GM21390 (cell line): ENCODE data around the gene LYRM4.

ENCODE experiments used
- ATAC-seq: cut with Tn5 transposase; IDR thresholded peaks from one replicate; pipeline ENCODE4 v1.9.1; 2021; ENCODE audit not compliant: unreplicated experiment

Gene LYRM4

DNA sequence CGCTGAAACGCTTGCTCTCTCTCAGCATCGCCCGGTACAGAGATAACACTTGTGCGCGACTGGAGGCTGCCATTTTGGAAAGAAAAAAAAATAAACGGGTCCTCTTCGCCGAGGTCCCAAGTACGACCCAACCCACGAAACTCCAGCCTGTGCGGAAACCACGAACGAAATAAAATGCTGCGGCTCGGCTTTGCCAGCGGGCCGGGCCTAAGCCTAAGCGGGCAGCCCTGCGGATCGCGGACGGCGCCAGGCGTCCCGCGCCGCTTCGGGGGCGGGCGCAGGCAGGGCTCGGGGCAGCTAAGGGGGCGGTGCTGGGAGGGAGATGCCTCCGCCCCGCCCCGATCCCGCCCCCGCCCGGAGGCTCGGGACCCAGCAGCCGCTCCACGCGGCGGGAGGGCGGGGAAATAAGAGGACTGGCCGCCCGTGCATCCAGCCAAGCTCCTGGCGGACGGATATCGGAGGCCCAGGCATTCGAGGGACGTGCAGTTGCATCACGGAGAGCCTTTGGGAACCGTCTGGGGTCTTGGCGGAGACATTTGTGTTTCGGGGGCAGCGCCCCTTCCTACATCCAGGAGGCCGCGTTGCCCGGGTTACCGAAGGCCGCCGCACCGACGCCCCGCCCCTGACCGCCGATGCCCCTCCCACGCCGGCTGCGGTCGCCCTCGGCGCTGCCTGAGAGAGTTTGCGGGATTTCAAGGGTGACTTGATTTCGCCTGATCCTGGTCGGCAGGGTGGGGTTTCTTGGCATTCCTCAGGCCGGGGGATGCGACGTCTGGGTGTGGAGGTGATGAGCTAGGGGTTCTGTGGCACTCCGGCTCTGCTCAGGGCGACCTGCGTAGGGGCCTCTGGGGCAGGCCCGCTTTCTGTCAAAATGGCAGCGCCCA, at the start of gene LYRM4, which contains the start of gene FARS2:
Gene LYRM4, minus strand, starts transcription at position 290 of the 884 bp plus-strand sequence. Its CDS starts 217 bp downstream, at position 73.
Gene FARS2, plus strand, starts transcription at position 853 of the 884 bp plus-strand sequence.
- peak; percentile 73 for ATAC-seq

- no peak for ATAC-seq
Measured at GRCh38 chr6:5308066-5308465, 47.3 kb upstream of the LYRM4 start.

GRCh38 chr6:5307058-5307457, 46.3 kb upstream of the LYRM4 start:
- ATAC-seq = no peak

DNA sequence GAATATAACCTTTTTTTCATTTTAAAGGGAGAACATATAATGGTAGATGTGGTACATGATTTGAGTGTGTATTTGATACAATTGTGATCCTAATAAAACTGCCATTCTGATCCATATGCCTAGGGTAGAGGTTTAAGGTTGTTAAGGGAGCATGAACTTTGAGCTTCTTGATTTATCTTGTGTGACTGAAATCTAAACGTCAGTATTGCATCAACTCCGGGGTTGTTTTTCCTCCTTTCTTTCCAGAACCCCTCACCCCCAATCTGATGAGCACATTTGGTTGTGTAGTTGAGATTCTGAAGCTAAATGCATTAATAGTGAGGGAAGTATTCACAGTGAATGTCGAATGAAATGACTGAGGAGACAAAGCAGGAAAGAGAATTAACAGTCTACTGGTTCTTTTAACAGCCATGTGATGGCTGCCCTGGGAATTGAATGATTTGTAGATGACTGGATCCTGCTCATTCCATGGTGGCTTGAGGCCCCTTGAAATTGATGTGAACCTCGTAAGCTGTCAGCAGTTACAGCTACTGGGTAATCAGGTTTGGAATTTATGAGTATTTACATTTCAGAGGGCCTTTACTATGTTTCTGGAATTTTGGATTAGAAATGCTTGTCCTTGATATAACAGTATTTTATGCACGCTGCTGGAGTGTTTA, 45.3 kb upstream of the LYRM4 start:
- no peak for ATAC-seq

GRCh38 chr6:5303682-5304081, 42.9 kb upstream of the LYRM4 start:
- no peak for ATAC-seq

DNA sequence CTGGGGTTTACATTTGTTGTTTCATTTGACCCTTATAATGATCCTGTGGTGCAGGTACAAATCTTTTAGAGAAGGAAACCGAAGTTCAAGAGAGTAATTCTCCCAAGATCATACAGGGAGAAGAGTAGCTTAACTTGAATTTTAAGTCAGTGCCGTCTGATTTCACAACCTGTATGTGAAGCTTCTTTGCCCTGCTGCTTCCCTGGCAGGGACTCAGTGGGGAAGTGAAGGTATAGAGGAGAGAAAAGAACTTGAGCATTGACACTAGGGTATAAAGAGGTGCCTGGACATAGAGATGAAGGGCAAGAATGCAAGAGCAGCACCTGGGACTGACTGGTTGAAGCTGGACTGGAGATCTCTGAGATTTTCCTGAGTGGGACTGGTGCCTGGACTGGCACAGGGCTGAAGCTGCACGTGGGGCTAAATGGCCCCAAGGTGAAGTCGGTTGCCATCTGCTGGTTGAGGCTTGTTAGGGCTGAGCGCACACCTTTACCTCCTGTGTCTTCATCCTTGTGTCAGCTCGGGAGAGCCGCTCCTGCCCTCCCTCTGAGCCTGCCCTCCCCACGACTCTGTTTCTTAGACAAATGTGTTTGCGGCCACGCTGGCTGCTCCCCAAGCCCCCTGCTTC, 42.4 kb upstream of the LYRM4 start:
- ATAC-seq = peak; percentile 73

DNA sequence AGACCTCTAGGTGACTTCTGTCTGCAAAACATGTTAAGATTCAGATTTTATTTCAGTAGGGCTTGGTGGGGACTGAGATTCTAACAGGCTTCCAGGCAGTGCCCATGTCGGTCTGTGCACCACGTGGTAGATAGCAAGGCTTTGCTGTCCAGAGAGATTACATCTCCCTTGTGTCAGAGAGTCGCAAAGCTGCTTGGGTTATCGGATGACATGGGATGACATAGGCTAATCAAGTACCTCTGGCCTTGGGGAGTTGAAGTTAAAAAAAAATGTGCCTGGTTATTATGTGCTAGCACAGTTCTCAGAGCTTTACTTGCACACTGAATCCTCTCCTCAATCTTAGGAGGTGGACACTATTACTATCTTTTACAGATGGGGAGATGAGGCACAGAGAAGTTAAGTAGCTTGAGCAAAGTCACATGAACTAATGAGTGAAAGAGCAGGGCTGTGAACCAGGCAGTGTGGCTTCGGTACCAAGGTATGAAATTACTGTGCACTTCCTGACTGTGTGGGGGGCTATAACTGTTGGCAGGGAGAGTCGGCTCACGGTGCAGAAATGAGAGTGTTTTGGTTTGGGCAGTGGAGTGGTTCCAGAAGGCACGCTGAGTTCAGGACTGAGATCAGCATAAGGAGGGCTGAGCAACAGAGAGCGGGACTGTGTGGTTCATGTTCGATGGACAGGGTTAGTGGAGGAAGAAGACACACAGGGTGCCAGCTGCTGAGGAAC, 41.6 kb upstream of the LYRM4 start:
- peak; percentile 85 for ATAC-seq

DNA sequence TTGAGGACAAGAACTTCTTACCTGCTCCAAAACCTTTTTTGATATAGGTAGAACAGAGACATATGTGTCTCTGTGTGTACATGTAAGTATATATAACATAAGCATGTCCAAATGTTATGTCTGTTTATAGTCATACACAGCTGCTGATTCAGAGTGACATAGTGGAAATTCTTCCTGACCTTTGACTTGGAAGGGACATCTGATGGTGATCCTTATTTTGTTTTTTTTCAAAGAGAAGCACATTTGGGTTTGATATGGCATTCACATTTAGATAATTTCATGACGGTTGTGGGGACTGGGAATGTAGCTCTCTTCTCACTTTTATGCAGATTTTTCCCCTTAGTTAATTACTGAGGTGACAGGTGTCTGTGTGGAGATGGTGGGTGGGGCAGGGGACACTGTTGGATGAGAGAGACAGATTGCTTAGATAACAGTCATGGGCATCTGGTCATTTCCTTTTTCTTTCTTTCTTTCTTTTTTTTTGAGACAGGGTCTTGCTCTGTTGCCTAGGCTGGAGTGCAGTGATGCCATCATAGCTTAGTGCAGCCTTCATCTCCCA, 39.5 kb upstream of the LYRM4 start:
- no peak for ATAC-seq

DNA sequence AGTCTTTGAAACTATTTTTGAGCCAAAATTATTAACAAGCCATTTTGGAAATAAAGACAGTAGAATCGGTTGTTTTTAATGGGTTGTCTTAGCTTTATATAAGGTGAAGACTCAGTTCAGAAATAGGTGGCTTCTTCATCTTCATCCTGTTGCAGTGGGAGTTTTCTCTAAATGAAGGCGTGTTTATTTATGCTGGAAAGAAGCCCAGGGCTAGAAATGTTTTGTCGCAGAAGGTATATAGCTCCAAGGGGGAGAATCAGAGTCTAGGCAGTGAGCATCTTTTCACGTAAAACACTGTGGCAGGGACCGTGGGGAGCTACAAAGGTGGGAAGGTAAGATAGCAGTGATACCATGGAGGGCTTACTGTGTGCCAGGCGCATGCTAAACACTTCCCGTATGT, 34.9 kb upstream of the LYRM4 start:
- no peak for ATAC-seq

DNA sequence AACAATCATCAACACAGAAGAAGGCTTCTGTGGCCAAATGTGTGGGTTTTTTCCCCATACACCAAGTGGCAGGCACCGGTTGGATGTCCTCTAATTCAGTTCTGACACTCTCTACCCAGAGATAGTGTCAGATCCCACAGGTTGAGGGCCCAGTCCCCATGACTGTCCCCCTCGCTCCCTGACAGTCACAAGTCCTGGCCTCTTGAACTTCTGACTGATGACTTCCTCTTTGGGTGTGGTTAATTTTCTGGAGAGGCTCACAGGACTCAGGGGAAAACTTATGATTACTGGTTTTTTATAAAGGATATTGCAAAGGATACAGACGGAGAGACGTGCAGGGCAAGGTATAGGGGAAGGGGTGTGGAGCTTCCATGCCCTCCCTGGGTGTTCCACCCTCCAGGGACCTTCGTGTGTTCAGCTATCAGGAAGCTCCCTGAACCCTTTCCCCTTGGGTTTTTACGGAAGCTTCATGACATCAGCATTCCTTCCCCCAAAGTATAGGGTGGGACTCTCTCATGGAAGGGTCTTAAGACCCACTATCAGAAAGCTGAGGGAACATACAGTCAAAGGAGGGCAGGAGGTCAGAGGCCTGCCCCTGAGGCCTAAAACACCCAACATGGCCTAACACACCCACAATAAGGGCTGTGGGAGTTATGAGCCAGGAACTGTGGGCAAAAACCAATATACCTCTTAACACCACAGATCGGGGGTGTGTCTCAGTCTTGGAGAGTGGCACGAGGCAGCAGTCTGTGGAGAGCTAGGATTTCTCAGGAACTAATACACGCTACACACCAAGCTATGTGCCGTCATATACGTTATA, 33.9 kb upstream of the LYRM4 start:
- no peak for ATAC-seq

DNA sequence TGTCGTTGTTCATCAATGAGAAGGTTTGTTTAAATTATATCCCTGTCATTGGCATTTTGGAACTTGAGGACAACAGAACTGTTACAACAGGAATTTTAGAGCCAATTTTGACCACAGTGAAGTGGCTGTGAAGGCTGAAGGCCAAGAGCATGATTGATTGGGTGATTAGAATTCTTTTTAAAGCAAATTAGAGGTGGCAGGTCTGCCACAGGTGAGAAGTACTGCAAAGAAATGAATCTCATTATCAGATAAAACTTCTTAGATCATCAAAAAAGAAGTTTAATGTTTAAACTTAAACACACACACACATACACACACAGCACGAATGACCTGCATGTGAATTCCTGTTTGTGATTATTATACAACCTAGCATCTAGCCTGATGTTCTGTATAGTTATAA, 32.9 kb upstream of the LYRM4 start:
- ATAC-seq = no peak

DNA sequence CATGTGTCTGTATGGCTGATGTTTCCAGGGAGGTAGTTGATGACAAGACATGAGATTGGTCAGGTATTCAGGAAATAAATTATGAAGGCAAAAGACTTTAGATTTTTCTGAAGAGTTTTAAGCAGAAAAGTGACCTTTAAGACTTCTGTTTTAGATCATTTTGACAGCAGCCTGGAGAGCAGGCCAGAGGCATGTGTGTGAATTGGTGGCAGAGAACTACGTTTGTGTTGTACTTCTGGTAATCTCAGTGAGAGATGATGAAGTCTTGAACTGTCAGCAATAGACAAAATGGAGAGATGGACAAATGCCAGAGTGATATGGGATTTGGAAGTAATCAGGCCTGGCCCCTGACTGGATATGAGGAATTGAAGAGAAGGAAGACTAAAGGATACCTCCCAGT, 31.4 kb upstream of the LYRM4 start:
- ATAC-seq = no peak

GRCh38 chr6:5290500-5290899, 29.8 kb upstream of the LYRM4 start:
- ATAC-seq = no peak

GRCh38 chr6:5290097-5290496, 29.3 kb upstream of the LYRM4 start:
- no peak for ATAC-seq

DNA sequence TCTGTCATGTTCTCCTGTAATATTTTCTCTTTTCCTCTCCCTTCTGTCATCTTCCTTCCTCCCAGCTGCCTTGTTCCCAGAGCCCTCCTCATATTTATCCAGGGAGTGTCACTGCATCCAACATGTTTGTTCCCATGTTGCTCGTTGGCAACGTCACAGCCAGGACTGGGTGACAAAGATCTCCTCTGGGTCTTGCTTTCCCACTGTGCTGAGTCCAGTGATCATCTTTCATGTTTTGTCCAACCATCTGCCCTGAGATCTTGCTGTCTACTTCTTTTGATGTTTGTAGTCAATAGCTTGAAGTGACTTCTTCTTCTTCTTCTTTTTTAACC, 27.2 kb upstream of the LYRM4 start:
- ATAC-seq = no peak

- ATAC-seq = no peak
Measured at GRCh38 chr6:5287205-5287965, 26.6 kb upstream of the LYRM4 start.

DNA sequence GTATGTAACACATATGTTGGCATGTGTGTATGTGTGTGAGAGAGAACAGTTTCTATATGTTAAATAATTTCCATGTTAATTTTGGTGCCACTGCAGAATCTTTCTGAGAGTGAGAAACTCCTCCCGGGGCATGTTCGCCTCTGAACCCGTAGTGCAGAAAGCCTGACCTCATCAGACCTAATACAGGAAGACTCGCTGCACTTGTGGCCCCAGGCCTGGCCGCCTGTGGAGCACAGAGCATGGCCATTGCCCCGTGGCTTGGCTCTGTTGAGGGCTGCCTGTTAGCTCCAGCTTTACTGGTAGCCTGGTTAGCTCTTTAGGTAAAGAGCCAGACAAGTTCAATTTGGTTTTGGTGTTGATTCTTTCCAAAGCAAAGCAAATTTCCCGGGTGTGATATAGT, 26.0 kb upstream of the LYRM4 start:
- ATAC-seq = peak; percentile 51

- ATAC-seq = no peak
Measured at GRCh38 chr6:5285526-5285925, 24.8 kb upstream of the LYRM4 start.

DNA sequence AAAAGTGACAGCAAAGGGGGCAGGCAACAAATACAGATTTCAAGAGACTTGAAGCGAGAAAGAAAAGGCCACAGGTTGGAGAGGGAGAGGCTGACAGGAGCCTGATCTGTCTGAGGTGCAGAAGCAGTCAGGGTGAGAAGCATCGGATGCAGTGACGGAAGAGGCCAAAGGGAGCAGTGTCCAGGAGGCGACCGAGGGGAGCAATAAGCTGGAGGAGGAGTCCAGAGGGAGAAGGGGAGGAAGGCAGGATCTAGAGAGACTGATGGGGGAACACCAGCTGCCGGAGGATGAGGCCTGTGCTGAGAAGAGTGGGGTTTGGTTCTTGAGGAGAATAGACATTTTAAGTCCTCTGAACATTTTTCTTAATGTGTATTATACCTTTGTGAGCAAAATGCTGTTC, 24.3 kb upstream of the LYRM4 start:
- ATAC-seq = no peak
